Ascending aorta (tissue), 2 donors: ENCODE results near the gene DRD4. TPM values are rescaled to one million over a fixed set of nuclear protein-coding genes. Genes with fewer than 3 reads are reported as not detected.

ENCODE experiments used
- DNase-seq, 2 donors: peaks; one replicate each; pipeline ENCODE4 v3.0.0-alpha.2; 2019; ENCODE audit warnings: low spot score in 2 of 2
- H3K27ac ChIP-seq, 2 donors: fragments of 200-600 bp; sonication (generic); one replicate each; pipeline ENCODE4 v1.5.1; 2016 to 2017; ENCODE audit warnings: mild to moderate bottlenecking in 1 of 2
- H3K27me3 ChIP-seq: fragments of 200-600 bp; sonication (generic); one replicate; pipeline ENCODE4 v1.5.1; 2017
- H3K36me3 ChIP-seq, 2 donors: fragments of 200-600 bp; sonication (generic); one replicate each; pipeline ENCODE4 v1.5.1; 2016
- H3K4me1 ChIP-seq, 2 donors: fragments of 200-600 bp; sonication (generic); one replicate each; pipeline ENCODE4 v1.5.1; 2016 to 2017; ENCODE audit warnings: mild to moderate bottlenecking in 1 of 2
- H3K4me3 ChIP-seq, 2 donors: fragments of 200-600 bp; sonication (generic); one replicate each; pipeline ENCODE4 v1.5.1; 2016 to 2017; ENCODE audit warnings: mild to moderate bottlenecking in 1 of 2
- H3K9me3 ChIP-seq, 2 donors: fragments of 200-600 bp; sonication (generic); one replicate each; pipeline ENCODE4 v1.5.1; 2016
- intact Hi-C: fragments of 100-400 bp; cut with DNase I; formaldehyde crosslinking; loops from one replicate; pipeline ENCODE4 v1.15.1; 2023
- total RNA-seq: library from RNA; depleted of rRNA; stranded (reverse); fragments of >200 nt; gene quantifications from one replicate; pipeline ENCODE4 v1.1.0, GENCODE V29; 2016
- TF ChIP-seq, protein P1 (sequence below), 3 experiments: fragments of 200-600 bp in 2 of 3; fragments of 450-650 bp in 1 of 3; sonication (generic) in 2 of 3; IDR thresholded peaks; one replicate each; pipeline ENCODE4 v1.5.1; 2016 to 2019; ENCODE audit warnings: antibody characterized with exemption in 3 of 3, mild to moderate bottlenecking in 1 of 3, moderate library complexity in 1 of 3

The DRD4 gene
- total RNA-seq, 1 donor from 2014 or later = not detected

DNA sequence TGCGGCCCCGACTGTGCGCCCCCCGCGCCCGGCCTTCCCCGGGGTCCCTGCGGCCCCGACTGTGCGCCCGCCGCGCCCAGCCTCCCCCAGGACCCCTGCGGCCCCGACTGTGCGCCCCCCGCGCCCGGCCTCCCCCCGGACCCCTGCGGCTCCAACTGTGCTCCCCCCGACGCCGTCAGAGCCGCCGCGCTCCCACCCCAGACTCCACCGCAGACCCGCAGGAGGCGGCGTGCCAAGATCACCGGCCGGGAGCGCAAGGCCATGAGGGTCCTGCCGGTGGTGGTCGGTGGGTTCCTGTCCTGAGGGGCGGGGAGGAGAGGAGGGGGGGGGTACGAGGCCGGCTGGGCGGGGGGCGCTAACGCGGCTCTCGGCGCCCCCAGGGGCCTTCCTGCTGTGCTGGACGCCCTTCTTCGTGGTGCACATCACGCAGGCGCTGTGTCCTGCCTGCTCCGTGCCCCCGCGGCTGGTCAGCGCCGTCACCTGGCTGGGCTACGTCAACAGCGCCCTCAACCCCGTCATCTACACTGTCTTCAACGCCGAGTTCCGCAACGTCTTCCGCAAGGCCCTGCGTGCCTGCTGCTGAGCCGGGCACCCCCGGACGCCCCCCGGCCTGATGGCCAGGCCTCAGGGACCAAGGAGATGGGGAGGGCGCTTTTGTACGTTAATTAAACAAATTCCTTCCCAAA lies 3.1 kb downstream of the DRD4 start:
- no peak overlapping the region for H3K4me3 ChIP-seq
- peaks cover 8 to 18% of the 10 kb centered on the region in 2 donors for H3K36me3 ChIP-seq
- H3K4me1 ChIP-seq = peaks cover 9% of the 10 kb centered on the region in 2 donors
- intact Hi-C loops = no loop called here
- H3K9me3 ChIP-seq = no peaks in the 10 kb centered on the region
- no peaks in the 10 kb centered on the region for H3K27me3 ChIP-seq
- TF ChIP-seq, protein P1, sequence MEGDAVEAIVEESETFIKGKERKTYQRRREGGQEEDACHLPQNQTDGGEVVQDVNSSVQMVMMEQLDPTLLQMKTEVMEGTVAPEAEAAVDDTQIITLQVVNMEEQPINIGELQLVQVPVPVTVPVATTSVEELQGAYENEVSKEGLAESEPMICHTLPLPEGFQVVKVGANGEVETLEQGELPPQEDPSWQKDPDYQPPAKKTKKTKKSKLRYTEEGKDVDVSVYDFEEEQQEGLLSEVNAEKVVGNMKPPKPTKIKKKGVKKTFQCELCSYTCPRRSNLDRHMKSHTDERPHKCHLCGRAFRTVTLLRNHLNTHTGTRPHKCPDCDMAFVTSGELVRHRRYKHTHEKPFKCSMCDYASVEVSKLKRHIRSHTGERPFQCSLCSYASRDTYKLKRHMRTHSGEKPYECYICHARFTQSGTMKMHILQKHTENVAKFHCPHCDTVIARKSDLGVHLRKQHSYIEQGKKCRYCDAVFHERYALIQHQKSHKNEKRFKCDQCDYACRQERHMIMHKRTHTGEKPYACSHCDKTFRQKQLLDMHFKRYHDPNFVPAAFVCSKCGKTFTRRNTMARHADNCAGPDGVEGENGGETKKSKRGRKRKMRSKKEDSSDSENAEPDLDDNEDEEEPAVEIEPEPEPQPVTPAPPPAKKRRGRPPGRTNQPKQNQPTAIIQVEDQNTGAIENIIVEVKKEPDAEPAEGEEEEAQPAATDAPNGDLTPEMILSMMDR (IDR thresholded peaks at IDR 0.05) = no peak
- no peak for DNase-seq
- H3K27ac ChIP-seq = no peak overlapping the region

DNA sequence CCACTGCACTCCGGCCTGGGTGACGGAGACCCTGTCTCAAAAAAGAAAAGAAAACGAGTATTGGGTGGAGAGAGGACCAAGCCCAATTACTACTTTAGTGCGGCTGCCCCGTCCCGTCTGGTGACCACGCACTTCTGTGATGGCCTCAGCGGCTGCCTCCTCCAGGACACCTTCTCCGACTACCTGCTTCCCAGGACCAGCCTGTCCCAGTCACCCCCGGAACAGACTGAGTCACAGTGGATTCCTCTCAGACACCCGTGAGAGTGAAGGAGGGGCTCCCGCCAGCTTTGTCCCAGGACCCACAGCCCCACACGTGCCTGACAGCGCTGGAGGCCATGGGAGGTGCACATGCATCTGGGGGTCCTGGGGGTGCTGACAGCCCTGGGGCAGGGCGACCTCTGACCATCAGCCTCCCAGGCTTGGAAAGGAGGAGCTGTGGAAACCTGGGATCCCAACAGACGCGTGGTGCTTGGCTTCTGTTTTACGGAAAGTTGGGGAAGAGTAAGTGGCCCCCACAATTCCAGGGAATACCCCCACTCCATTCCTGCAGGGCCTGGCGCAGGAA lies 4.8 kb downstream of the DRD4 start:
- Histone ChIP-seq H3K36me3 (peaks cover 14 to 18% of the 10 kb centered on the region in 2 donors), H3K27me3 (no peaks in the 10 kb centered on the region), H3K4me3 (no peak overlapping the region), H3K9me3 (no peaks in the 10 kb centered on the region), H3K4me1 (peaks cover 6 to 8% of the 10 kb centered on the region in 2 donors), H3K27ac (no peak overlapping the region)
- TF ChIP-seq, protein P1 (IDR thresholded peaks at IDR 0.05) = no peak
- intact Hi-C loops = no loop called here
- no peak for DNase-seq

DNA sequence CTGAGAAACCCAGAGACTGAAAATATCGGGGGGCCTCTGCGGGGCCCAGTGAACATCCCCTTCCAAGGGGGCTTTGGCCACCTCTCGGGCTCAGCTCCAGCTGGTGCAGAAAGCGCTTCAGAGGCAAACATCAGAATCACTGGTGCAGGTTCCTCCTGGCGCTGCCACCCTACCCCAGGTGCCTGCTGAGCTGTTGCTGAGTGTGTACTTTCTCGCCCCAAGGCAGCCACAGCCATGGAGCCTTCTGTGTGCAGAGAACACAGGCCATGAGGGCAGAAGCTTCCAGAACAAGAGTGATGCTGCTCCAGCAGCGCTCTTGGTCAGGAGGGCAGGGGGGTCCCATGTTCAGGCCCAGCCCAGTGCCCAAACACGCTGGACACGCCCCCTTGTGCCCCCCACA lies 6.3 kb downstream of the DRD4 start:
- DNase-seq = no peak
- TF ChIP-seq, protein P1 (IDR thresholded peaks at IDR 0.05) = no peak
- Histone ChIP-seq H3K9me3 (no peaks in the 10 kb centered on the region), H3K36me3 (peaks cover 18% of the 10 kb centered on the region in 2 donors), H3K27ac (no peak overlapping the region), H3K4me1 (no peaks in the 10 kb centered on the region), H3K4me3 (no peak overlapping the region), H3K27me3 (no peaks in the 10 kb centered on the region)
- intact Hi-C loops = no loop called here

GRCh38 chr11:643849-644738 lies 7.0 kb downstream of the DRD4 start:
- TF ChIP-seq, protein P1 (IDR thresholded peaks at IDR 0.05) = no peak
- Histone ChIP-seq H3K4me1 (no peaks in the 10 kb centered on the region), H3K9me3 (no peaks in the 10 kb centered on the region), H3K27me3 (no peaks in the 10 kb centered on the region), H3K36me3 (peaks cover 18 to 20% of the 10 kb centered on the region in 2 donors), H3K27ac (no peak overlapping the region), H3K4me3 (no peak overlapping the region)
- no peak for DNase-seq
- intact Hi-C loops = no loop called here

DNA sequence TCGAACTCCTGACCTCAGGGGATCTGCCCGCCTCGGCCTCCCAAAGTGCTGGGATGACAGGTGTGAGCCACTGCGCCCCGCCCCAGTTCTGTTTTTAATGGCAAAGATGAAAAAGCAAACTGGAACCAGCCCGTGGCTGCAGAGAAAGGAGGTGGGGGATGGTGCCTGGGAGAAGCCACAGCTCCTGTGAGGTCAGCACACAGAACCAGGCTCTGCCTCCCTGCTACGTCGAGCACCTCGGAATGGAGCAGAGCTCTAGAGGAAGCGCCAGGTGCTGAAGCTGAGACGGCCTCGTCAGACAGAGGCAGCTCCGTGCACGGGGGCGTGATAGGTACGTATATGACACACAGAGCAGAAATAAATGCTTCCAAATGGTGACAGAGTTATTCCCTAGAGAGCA lies 8.5 kb downstream of the DRD4 start:
- no peak overlapping the region for H3K27ac ChIP-seq
- H3K4me3 ChIP-seq = no peak overlapping the region
- no peak for DNase-seq
- TF ChIP-seq, protein P1 (IDR thresholded peaks at IDR 0.05) = no peak
- H3K4me1 ChIP-seq = no peaks in the 10 kb centered on the region
- intact Hi-C loops = no loop called here
- H3K36me3 ChIP-seq = peaks cover 18 to 29% of the 10 kb centered on the region in 2 donors
- no peaks in the 10 kb centered on the region for H3K27me3 ChIP-seq
- no peaks in the 10 kb centered on the region for H3K9me3 ChIP-seq
